CD1c-positive myeloid dendritic cell (primary cell): ENCODE measurements around the gene ADRA2A.

Experiments
- DNase-seq: peaks from one replicate; pipeline ENCODE4 v3.0.0-alpha.2; 2016; ENCODE audit errors: extremely low spot score

The ADRA2A gene

DNA sequence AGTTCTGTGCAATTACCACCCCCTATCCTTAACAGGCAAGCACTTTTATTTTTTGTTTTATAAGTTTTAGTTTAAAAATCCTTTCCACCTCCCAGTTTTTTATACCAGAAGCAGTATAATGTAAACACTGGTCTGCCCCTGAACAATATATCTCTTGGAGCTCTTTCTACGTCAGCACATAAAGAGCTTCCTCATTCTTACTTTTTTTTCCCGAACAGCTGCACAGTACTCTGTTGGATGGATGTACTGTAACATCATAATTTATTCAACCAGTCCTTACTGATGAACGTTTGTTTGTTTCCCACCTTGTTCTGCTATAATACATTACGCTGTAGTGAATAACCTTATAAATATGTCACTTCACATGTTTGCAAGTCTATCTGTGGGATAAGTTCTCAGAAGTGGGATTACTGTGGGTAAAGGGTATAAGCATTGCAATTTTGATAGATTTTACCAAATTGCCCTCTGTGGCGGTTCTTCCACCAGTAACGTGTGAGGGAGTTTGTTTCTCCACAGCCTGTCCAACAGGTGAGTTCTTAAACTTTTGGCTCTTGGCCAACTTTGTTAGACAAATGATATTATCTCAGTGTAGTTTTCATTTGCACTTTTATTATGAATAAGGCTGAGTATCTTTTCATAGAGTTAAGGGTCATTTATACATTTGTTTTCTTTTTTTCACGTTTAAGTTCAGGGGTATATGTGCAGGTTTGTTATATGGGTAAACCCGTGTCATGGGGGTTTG lies 32.8 kb downstream of the ADRA2A start:
- DNase-seq, result no peak

- no peak for DNase-seq
These were observed 33.9 kb downstream of the ADRA2A start for GRCh38 chr10:111110771-111111170.

GRCh38 chr10:111112333-111112732 lies 35.5 kb downstream of the ADRA2A start:
- DNase-seq, result no peak

GRCh38 chr10:111113238-111113960 lies 36.6 kb downstream of the ADRA2A start:
- no peak for DNase-seq

- DNase-seq, result no peak
These were observed 37.3 kb downstream of the ADRA2A start for GRCh38 chr10:111113961-111114757.

GRCh38 chr10:111114758-111115500 lies 38.1 kb downstream of the ADRA2A start:
- no peak for DNase-seq

- DNase-seq, result no peak
These were observed 39.4 kb downstream of the ADRA2A start for GRCh38 chr10:111116211-111116610.

GRCh38 chr10:111116762-111117445 lies 40.1 kb downstream of the ADRA2A start:
- DNase-seq, result no peak

- DNase-seq, result no peak
These were observed 40.9 kb downstream of the ADRA2A start for GRCh38 chr10:111117528-111118277.

GRCh38 chr10:111118758-111119157 lies 41.9 kb downstream of the ADRA2A start:
- DNase-seq, result no peak

GRCh38 chr10:111119637-111120036 lies 42.8 kb downstream of the ADRA2A start:
- DNase-seq, result no peak

DNA sequence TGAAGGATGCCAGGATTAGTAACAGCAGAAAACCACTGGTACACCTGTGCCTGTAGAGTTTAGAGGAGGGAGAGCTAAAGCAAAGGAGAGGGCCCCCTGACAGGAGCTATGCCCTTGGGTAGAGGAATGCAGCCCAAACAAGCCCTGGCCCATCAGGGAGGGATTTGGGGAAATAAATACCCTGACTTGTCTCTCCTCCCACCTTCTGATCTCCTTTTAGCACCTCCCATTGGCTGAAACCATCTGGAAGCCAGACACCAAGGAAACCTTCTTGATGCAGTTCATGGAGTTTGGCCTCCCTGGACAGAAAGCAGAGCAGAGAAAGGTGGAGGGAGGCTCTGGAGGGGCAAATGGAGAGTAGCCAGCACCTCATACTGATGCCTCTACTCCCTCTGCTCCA lies 45.3 kb downstream of the ADRA2A start:
- DNase-seq, result no peak

DNA sequence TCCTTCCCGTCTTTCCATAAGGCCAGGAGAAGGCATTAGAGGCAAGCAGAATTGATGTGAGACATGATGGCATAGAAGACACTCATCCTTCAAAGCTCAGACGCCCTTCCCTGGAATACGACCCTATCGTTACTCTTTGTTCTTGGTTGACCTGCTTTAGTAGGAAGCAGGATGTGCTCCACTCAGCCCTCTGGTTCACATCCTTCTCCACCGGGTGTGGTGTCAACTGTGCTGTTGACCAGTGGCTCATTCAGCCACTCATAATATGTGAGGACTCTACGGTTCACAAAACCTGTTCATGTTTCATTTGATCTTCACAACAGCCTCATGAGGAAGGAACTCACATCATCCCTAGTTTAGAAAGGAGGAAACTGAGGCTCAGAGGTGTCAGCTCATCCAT lies 47.1 kb downstream of the ADRA2A start:
- no peak for DNase-seq

DNA sequence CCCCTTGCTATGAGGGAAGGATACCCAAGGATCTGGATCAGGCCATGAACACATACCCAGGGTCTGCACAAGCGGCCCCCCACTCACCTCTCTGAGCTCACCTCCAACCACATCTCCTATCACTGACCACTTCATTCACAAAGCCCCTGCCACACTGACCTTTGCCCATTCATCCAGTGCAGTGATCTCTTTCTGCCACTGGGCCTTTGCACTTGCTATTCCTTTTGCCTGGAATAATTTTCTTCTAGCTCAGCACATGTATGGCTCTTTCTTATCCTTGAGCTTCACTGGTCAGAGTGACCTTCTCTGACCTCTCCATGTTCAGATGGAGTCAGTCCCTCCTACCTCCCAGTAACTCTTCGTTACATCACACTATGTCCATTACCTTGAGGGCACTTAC lies 48.3 kb downstream of the ADRA2A start:
- no peak for DNase-seq

GRCh38 chr10:111126077-111126476 lies 49.2 kb downstream of the ADRA2A start:
- no peak for DNase-seq

- DNase-seq, result no peak
These were observed 50.4 kb downstream of the ADRA2A start for GRCh38 chr10:111127081-111127848.

DNA sequence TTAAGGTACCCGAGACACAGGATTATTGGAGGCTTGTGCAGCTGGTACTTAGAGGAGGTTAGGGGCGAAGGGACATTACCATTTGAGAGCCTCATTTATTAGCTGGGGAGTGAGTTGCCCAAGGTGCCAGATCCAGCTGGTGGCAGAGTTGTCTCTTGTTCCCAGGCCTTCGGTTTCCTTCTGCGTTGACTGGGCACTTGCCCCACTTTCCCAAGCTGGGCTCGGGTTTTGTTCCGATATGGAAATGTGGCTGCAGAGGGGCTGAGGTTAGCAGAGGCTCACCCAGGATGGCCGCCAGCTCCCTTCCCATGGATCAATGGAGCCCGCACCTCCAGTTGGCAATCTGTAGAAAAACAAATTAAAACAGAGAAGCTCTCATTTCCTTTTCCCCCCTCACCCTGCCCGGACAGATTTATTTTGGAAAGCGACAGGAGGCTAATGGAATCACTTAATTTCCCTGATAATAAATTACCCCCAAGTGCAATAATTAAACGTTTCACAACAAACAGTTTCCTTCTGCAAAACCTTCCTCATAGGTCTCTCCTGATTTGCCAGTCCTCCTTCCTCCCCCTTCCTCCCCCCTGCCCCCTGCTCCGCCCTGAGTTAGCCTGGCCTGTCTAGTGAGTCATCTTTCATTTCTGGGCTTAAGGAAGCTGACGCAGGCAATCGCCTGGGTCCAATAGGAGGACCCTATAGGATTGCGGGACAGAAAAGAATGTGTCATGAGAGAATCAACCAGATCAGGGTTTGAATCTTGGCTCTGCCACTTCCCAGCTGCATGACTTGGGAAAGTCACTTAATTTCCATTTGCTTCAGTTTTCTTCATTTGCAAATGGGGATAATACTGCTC lies 51.7 kb downstream of the ADRA2A start:
- DNase-seq, result peak; percentile 40

- no peak for DNase-seq
These were observed 52.5 kb downstream of the ADRA2A start for GRCh38 chr10:111129363-111129762.

DNA sequence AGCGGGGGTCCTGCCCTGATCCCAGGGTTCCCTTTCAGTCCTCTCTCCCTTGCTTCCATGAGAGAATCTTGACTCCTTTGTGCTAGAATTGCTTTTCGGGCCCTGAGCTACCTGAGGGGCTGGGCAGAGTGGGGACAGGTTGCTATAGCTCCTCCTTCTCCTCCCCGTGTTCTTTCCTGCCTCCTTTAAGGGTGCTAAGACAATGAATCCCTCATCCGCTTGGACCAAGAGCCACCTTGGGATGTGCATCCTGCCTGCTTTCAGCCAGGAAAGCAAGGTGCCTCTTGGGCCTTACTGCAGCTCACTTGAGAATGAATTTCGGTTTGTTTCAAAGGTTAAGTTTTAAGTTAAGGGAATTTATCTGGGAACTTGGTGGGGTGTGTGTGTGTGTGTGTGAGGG lies 53.6 kb downstream of the ADRA2A start:
- no peak for DNase-seq
